GM19438 (cell line): ENCODE data around the gene TAS2R40.
"Not testable (repeated sequence)": the region's sequence is repeated elsewhere in the genome, so short reads cannot be mapped to it uniquely, and the experiment has no call there.

Experiments used
- ATAC-seq: cut with Tn5 transposase; IDR thresholded peaks from one replicate; pipeline ENCODE4 v1.9.1; 2021; ENCODE audit warnings: low read depth; ENCODE audit not compliant: unreplicated experiment

Gene TAS2R40

GRCh38 chr7:143247372-143247771 is 25.5 kb downstream of the TAS2R40 start:
- no peak for ATAC-seq

- ATAC-seq = no peak
Measured at GRCh38 chr7:143248761-143249354, 27.0 kb downstream of the TAS2R40 start.

- no peak for ATAC-seq
Measured at GRCh38 chr7:143250199-143250598, 28.4 kb downstream of the TAS2R40 start.

GRCh38 chr7:143250822-143251221 is 29.0 kb downstream of the TAS2R40 start:
- ATAC-seq = no peak

- no peak for ATAC-seq
Measured at GRCh38 chr7:143252006-143252405, 30.2 kb downstream of the TAS2R40 start.

GRCh38 chr7:143255564-143255963 is 33.7 kb downstream of the TAS2R40 start:
- no peak for ATAC-seq

GRCh38 chr7:143256325-143256724 is 34.5 kb downstream of the TAS2R40 start:
- no peak for ATAC-seq

GRCh38 chr7:143256932-143257331 is 35.1 kb downstream of the TAS2R40 start:
- peak; percentile 71 for ATAC-seq

GRCh38 chr7:143257501-143257900 is 35.7 kb downstream of the TAS2R40 start:
- no peak for ATAC-seq

- peak; percentile 33 for ATAC-seq
Measured at GRCh38 chr7:143258831-143259230, 37.0 kb downstream of the TAS2R40 start.

GRCh38 chr7:143259765-143260164 is 37.9 kb downstream of the TAS2R40 start:
- ATAC-seq = no peak

GRCh38 chr7:143261901-143262300 is 40.1 kb downstream of the TAS2R40 start:
- no peak for ATAC-seq

GRCh38 chr7:143263266-143264195 is 41.7 kb downstream of the TAS2R40 start, which contains the start of gene GSTK1:
Gene GSTK1 (plus strand): TSS chr7:143263441. CDS start chr7:143263514, 73 bp downstream.
- ATAC-seq = peak; percentile 97

GRCh38 chr7:143264196-143264568 is 42.3 kb downstream of the TAS2R40 start:
- ATAC-seq = not testable (repeated sequence)

GRCh38 chr7:143265017-143265693 is 43.3 kb downstream of the TAS2R40 start:
- ATAC-seq = no peak

GRCh38 chr7:143269251-143269650 is 47.4 kb downstream of the TAS2R40 start:
- no peak for ATAC-seq

- ATAC-seq = no peak
Measured at GRCh38 chr7:143271240-143271639, 49.4 kb downstream of the TAS2R40 start.
